ENCODE measurements around the gene FAM241A.
A peak's percentile ranks its signal among the peaks of the same experiment; 100 is the strongest.
"Not testable (repeated sequence)": the region's sequence is repeated elsewhere in the genome, so short reads cannot be mapped to it uniquely, and the experiment has no call there.

Gene FAM241A

DNA sequence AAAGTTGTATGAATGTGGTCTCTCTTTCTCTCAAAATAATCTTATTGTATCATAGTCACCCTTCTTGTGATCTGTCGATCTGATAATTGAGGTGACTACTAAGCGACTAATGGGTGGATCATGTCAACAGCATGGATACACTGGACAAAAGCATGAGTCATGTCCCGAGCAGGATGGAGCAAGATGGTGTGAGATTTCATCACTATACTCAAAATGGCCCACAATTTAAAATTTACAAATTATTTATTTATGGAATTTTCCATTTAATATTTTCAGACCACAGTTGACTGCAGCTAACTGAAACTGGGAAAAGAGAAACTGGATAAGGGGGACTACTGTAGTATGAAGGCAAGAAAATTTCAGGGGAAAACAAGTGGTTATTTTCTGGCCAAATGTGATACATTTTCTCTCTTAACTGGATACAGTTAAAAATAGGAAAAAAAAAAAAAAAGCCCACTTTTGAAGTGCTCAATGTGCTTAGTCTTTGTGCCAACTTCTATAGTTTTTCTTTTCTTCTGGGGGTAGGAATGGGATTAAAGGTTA lies 25.3 kb downstream of the FAM241A start:
- DNase-seq (ENCODE audit: low read depth in 1 of 2, low spot score in 1 of 2), result peak in 1 of 2 experiments; percentile 41
- TF ChIP-seq SPI1 (IDR thresholded peaks at IDR 0.05; ENCODE audit: borderline replicate concordance, low read depth), result no peak
- TF ChIP-seq, protein P1, sequence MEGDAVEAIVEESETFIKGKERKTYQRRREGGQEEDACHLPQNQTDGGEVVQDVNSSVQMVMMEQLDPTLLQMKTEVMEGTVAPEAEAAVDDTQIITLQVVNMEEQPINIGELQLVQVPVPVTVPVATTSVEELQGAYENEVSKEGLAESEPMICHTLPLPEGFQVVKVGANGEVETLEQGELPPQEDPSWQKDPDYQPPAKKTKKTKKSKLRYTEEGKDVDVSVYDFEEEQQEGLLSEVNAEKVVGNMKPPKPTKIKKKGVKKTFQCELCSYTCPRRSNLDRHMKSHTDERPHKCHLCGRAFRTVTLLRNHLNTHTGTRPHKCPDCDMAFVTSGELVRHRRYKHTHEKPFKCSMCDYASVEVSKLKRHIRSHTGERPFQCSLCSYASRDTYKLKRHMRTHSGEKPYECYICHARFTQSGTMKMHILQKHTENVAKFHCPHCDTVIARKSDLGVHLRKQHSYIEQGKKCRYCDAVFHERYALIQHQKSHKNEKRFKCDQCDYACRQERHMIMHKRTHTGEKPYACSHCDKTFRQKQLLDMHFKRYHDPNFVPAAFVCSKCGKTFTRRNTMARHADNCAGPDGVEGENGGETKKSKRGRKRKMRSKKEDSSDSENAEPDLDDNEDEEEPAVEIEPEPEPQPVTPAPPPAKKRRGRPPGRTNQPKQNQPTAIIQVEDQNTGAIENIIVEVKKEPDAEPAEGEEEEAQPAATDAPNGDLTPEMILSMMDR (IDR thresholded peaks at IDR 0.05; ENCODE audit: insufficient read depth, low read length), result no peak
- no peak for TF ChIP-seq GABPA (IDR thresholded peaks at IDR 0.05; ENCODE audit: low read depth)
- TF ChIP-seq, protein P2, sequence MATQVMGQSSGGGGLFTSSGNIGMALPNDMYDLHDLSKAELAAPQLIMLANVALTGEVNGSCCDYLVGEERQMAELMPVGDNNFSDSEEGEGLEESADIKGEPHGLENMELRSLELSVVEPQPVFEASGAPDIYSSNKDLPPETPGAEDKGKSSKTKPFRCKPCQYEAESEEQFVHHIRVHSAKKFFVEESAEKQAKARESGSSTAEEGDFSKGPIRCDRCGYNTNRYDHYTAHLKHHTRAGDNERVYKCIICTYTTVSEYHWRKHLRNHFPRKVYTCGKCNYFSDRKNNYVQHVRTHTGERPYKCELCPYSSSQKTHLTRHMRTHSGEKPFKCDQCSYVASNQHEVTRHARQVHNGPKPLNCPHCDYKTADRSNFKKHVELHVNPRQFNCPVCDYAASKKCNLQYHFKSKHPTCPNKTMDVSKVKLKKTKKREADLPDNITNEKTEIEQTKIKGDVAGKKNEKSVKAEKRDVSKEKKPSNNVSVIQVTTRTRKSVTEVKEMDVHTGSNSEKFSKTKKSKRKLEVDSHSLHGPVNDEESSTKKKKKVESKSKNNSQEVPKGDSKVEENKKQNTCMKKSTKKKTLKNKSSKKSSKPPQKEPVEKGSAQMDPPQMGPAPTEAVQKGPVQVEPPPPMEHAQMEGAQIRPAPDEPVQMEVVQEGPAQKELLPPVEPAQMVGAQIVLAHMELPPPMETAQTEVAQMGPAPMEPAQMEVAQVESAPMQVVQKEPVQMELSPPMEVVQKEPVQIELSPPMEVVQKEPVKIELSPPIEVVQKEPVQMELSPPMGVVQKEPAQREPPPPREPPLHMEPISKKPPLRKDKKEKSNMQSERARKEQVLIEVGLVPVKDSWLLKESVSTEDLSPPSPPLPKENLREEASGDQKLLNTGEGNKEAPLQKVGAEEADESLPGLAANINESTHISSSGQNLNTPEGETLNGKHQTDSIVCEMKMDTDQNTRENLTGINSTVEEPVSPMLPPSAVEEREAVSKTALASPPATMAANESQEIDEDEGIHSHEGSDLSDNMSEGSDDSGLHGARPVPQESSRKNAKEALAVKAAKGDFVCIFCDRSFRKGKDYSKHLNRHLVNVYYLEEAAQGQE (IDR thresholded peaks at IDR 0.05; ENCODE audit: insufficient replicate concordance, low read depth), result no peak
- TF ChIP-seq POLR2AphosphoS5 (IDR thresholded peaks at IDR 0.05; ENCODE audit: low read depth), result no peak
- no peak overlapping the region for H3K4me3 ChIP-seq (replicated peaks; ENCODE audit: insufficient read depth, low read length)
- no peak overlapping the region for H3K27ac ChIP-seq (replicated peaks)
- H3K27me3 ChIP-seq (ENCODE audit: insufficient read depth, poor library complexity, severe bottlenecking), result no peaks in the 10 kb centered on the region

DNA sequence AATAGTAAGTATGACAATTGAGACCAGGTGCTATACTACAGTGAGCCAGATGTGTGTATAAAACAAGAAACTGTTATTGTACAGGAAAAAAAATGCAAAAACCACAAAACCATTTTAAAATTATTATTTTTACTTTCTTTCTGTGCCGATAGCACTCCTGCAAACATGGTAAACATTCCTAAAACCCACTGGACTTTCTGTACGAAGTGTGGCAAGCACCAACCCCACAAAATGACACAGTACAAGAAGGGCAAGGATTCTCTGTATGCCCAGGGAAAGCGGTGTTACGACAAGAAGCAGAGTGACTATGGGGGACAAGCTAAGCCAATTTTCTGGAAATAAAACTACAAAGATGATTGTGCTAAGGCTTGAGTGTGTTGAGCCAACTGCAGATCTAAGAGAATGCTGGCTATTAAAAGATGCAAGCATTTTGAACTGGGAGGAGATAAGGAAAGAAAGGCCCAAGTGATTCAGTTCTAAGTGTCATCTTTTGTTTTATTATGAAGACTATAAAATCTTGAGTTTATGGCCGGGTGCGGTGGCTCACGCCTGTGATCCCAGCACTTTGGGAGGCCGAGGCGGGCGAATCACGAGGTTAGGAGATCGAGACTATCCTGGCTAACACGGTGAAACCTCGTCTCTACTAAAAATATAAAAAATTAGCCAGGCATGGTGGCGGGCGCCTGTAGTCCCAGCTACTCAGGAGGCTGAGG lies 26.0 kb downstream of the FAM241A start:
- not testable (repeated sequence) for DNase-seq (ENCODE audit: low read depth in 1 of 2, low spot score in 1 of 2); H3K27me3 ChIP-seq (ENCODE audit: insufficient read depth, poor library complexity, severe bottlenecking); H3K27ac ChIP-seq (replicated peaks); H3K4me3 ChIP-seq (replicated peaks; ENCODE audit: insufficient read depth, low read length)

DNA sequence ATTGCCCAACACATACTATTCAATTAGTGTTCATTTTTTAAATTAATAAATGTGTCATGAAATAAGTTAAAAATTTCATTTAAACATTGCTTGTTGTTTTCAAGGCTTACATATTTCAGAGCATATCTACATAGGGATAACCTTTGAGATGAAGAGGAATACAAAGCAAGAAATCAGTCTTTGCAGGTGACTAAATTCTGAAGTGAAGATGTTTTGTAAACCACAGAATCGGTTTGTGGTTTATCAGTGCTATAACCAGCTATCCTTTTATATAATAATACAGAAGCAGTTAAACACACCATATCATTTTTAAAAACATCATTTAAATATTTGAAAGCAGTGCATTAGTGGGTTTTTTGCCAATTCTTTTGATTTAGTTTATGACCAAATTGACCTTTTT lies 26.9 kb downstream of the FAM241A start:
- no peak overlapping the region for H3K4me3 ChIP-seq (replicated peaks; ENCODE audit: insufficient read depth, low read length)
- H3K27me3 ChIP-seq (ENCODE audit: insufficient read depth, poor library complexity, severe bottlenecking), result no peaks in the 10 kb centered on the region
- DNase-seq (ENCODE audit: low read depth in 1 of 2, low spot score in 1 of 2), result no peak
- H3K27ac ChIP-seq (replicated peaks), result no peak overlapping the region
- no peak for TF ChIP-seq POLR2AphosphoS5 (IDR thresholded peaks at IDR 0.05; ENCODE audit: low read depth)
- TF ChIP-seq, protein P1 (IDR thresholded peaks at IDR 0.05; ENCODE audit: insufficient read depth, low read length), result no peak
- no peak for TF ChIP-seq SPI1 (IDR thresholded peaks at IDR 0.05; ENCODE audit: borderline replicate concordance, low read depth)
- no peak for TF ChIP-seq GABPA (IDR thresholded peaks at IDR 0.05; ENCODE audit: low read depth)
- TF ChIP-seq, protein P2 (IDR thresholded peaks at IDR 0.05; ENCODE audit: insufficient replicate concordance, low read depth), result no peak

DNA sequence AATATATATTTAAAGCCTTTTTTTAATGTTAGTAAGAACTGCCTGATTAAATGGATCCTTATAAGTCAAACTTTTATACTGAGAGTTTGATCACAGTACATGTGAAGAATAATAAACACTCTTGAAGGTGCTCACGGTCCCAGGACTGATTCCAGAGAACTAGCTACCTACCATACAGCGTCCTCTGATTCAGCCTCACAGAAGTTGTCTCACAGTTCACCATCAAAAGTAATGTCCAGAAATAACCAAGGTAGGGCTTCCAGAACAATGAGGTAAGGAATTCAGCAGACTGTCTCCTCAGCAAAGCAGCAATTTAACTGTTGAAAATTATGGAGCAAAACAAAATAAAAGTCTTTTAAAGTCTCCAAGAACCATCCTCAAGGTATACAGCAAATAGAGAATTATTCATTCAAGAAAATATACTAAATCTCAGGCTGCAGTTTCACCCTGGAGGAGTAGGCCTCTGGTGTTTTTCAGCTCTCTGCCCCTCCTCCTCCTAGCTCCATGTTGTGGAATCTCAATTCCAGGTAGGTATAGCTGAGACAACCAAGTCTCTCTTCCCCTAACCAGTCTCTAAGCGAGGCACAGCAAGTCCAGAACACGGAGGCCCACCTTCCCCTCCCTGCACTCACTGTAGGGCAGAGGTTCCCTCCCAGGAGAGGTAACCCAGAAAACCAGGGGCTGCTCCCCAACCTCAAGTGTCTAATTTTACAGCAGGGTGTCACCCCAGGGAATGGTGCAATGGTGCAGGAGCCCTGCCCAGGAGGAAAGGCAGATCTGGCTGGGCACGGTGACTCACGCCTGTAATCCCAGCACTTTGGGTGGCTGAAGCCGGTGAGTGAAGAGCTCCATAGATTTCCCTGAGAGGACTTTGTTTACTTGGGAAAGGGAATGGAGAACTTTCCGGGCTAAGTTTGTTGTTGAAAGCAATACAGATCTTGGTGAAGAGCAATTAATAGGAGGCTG lies 28.6 kb downstream of the FAM241A start:
- Histone ChIP-seq H3K27me3 (ENCODE audit: insufficient read depth, poor library complexity, severe bottlenecking) (no peaks in the 10 kb centered on the region), H3K27ac (replicated peaks) (no peak overlapping the region), H3K4me3 (replicated peaks; ENCODE audit: insufficient read depth, low read length) (no peak overlapping the region)
- no peak for DNase-seq (ENCODE audit: low read depth in 1 of 2, low spot score in 1 of 2)
- TF ChIP-seq, protein P2 (IDR thresholded peaks at IDR 0.05; ENCODE audit: insufficient replicate concordance, low read depth), result no peak
- no peak for TF ChIP-seq POLR2AphosphoS5 (IDR thresholded peaks at IDR 0.05; ENCODE audit: low read depth)
- TF ChIP-seq, protein P1 (IDR thresholded peaks at IDR 0.05; ENCODE audit: insufficient read depth, low read length), result no peak
- no peak for TF ChIP-seq SPI1 (IDR thresholded peaks at IDR 0.05; ENCODE audit: borderline replicate concordance, low read depth)
- TF ChIP-seq GABPA (IDR thresholded peaks at IDR 0.05; ENCODE audit: low read depth), result no peak
